Osteoblast (primary cell): ENCODE results near the gene FAM185A. TPM values are rescaled to one million over a fixed set of nuclear protein-coding genes. Genes with fewer than 3 reads are reported as not detected.
A peak's percentile ranks its signal among the peaks of the same experiment; 100 is the strongest.
"Not testable (repeated sequence)": the region's sequence is repeated elsewhere in the genome, so short reads cannot be mapped to it uniquely, and the experiment has no call there.

Source experiments
- DNase-seq: peaks from one replicate; pipeline ENCODE4 v3.0.0; 2011; ENCODE audit warnings: low spot score, mixed read lengths; ENCODE audit not compliant: insufficient read length; ENCODE audit errors: missing footprints
- H2AFZ ChIP-seq: 2 replicates; pipeline ENCODE4 v1.6.0; 2011; ENCODE audit warnings: mild to moderate bottlenecking, low read length
- H3K27ac ChIP-seq: 2 replicates; pipeline ENCODE4 v1.5.1; 2011; ENCODE audit warnings: mild to moderate bottlenecking, low read depth, low read length, moderate library complexity
- H3K27me3 ChIP-seq: 2 replicates; pipeline ENCODE4 v1.6.0; 2012; ENCODE audit warnings: mild to moderate bottlenecking, control low read depth, inconsistent platforms, low read length, moderate library complexity; ENCODE audit not compliant: insufficient read depth
- H3K36me3 ChIP-seq: 2 replicates; pipeline ENCODE4 v1.5.1; 2011; ENCODE audit warnings: mild to moderate bottlenecking, low read length, control low read depth, moderate library complexity; ENCODE audit not compliant: insufficient read depth
- H3K4me1 ChIP-seq: 2 replicates; pipeline ENCODE4 v1.5.1; 2011; ENCODE audit warnings: mild to moderate bottlenecking, low read length, control low read depth, moderate library complexity; ENCODE audit not compliant: insufficient read depth
- H3K4me2 ChIP-seq: 2 replicates; pipeline ENCODE4 v1.6.0; 2011; ENCODE audit warnings: mild to moderate bottlenecking, low read length; ENCODE audit not compliant: insufficient read depth
- H3K4me3 ChIP-seq: fragments of 200-600 bp; sonication (generic); 3 replicates; pipeline ENCODE4 v1.5.1; 2012; ENCODE audit warnings: mild to moderate bottlenecking, low read length, inconsistent platforms; ENCODE audit not compliant: insufficient read depth
- H3K79me2 ChIP-seq: 2 replicates; pipeline ENCODE4 v1.6.0; 2012; ENCODE audit warnings: mild to moderate bottlenecking, low read length, control low read depth, inconsistent platforms; ENCODE audit not compliant: insufficient read depth
- H3K9me3 ChIP-seq: 2 replicates; pipeline ENCODE4 v1.5.1; 2011; ENCODE audit warnings: low read depth, low read length, control low read depth
- H4K20me1 ChIP-seq: 2 replicates; pipeline ENCODE4 v1.6.0; 2012; ENCODE audit warnings: mild to moderate bottlenecking, low read length, control low read depth; ENCODE audit not compliant: insufficient read depth
- total RNA-seq: library from RNA; depleted of rRNA; stranded (reverse); fragments of >200 nt; gene quantifications from 2 replicates; pipeline ENCODE4 v1.2.3, GENCODE V29; 2012
- TF ChIP-seq, protein P1 (sequence below): IDR thresholded peaks from 2 replicates; pipeline ENCODE4 v1.5.1; 2011; ENCODE audit warnings: mild to moderate bottlenecking, low read depth, low read length, moderate library complexity; ENCODE audit errors: extremely low read depth

The FAM185A gene
- total RNA-seq, 1 donor, result 7.6 TPM

DNA sequence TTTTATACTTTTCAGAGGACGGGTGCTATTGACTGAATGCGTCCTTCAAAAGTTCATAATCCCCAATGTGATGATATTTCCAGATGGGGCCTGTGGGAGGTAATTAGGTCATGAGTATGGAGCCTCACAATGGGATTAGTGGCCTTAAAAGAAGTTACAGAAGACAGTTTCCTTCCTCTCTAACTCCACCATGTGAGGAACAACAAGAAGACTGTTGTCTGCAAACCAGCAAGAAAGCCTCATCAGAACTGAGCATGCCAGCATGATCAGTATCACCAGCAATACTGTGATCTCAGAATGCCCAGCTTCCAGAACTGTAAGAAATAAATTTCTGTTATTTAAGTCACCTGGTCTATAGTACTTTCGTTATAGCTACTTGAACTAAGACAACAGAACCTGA, 18.4 kb upstream of the FAM185A start:
- not testable (repeated sequence) for DNase-seq

DNA sequence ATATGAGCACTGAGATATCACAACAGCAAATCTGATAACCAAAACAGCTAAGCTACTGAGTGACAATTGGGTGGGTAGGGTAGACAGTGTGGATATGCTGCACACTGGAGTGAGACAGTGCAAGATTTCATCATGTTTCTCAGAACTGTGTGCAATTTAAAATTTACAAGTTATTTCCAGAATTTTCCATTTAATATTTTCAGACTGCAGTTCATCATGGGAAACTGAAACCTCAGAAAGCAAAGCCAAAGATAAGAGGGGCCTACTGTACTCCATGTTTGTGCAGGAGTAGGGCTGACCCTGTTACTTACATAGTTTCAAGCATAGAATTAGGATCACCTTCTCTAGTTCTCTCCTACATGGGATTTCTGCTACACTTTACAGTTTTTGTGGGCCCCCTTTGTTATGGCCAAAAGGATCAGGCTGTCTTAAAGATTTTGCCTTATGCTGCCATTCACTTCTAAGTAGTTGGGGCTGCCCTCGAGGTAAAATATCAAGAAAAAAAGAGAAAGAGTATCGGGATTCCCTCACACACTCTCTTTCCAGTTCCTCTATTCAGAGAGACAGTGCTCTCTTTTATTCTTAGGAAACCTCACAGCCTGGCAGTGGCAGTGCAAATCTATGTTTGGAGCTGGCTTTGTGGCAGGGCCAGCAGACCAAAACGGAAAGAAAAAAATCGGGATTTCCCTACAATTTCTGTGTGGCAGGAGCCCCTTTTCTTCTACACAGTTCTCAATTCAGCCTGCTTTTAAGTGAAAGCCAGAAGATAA, 6.6 kb upstream of the FAM185A start:
- not testable (repeated sequence) for H3K9me3 ChIP-seq, H3K4me3 ChIP-seq, H4K20me1 ChIP-seq, H3K36me3 ChIP-seq, H3K79me2 ChIP-seq, H3K27ac ChIP-seq, H3K27me3 ChIP-seq, DNase-seq, H3K4me1 ChIP-seq
- Histone ChIP-seq H2AFZ (peak overlapping the region; percentile 53), H3K4me2 (peak overlapping the region; percentile 5)

More for the DNA sequence above, 18.4 kb upstream of the FAM185A start:
- H2AFZ ChIP-seq, H3K27ac ChIP-seq, H3K4me3 ChIP-seq, H3K79me2 ChIP-seq, H3K36me3 ChIP-seq, H3K4me1 ChIP-seq, H3K27me3 ChIP-seq, H3K4me2 ChIP-seq, H3K9me3 ChIP-seq, H4K20me1 ChIP-seq: not testable (repeated sequence)

DNA sequence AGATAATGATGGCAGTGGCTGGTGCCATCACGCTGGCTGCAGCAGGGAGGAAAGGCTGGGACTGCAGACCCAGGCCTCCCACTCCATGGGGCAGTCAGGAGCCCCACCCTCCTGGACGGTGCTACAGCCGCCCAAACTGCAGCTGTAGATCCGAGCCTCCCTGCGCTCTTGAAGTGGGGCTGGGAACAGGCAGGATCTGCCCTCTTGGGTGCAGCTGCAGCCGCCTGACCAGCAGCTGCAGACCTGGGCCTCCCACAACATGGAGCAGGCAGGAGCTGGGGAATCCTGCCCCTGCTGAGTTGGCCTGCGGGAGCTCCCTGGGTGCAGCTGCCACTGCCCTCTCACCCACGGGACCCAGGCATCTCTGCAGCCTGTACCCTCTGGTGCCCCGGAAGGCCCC, 4.9 kb upstream of the FAM185A start:
- not testable (repeated sequence) for H3K4me1 ChIP-seq, H3K27me3 ChIP-seq, H3K27ac ChIP-seq, H3K4me2 ChIP-seq, H2AFZ ChIP-seq, H4K20me1 ChIP-seq, DNase-seq, H3K4me3 ChIP-seq, H3K79me2 ChIP-seq, H3K9me3 ChIP-seq, H3K36me3 ChIP-seq

DNA sequence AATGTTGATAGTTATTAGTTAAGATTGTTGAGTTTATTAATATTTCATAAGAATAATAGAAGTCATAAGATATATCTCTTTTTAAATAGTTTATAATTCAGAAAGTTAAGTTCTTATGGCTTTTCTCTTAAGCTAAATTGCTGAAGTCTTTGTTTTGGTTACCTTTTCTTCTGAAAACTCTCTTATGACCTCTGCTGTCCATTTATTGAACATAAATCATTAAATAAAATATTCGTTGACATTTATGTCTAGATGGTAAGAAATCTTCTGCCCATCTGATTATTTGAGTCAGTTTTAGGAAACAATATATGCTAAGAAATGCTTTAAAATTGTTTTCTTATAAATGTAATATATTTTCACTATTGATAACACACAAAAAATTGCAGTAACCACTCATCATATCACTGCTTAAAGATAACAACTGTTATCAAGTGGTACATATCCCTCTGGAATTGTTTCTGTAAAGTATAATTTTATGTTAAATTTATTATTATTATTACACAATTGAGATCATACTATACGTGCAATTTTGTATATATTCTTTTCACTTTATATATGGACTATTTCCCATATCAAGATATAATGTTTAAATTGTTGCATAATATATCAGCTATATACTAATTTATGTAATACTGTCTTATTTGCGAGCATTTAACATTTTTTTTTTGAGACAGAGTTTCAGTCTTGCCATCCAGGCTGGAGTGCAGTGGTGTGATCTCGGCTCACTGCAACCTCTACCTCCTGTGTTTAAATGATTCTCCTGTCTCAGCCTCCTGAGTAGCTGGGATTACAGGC, 3.1 kb upstream of the FAM185A start:
- not testable (repeated sequence) for H2AFZ ChIP-seq, H3K4me1 ChIP-seq, H3K4me2 ChIP-seq, H3K79me2 ChIP-seq, DNase-seq, H3K27me3 ChIP-seq, H4K20me1 ChIP-seq, H3K9me3 ChIP-seq, H3K36me3 ChIP-seq, H3K4me3 ChIP-seq, H3K27ac ChIP-seq

DNA sequence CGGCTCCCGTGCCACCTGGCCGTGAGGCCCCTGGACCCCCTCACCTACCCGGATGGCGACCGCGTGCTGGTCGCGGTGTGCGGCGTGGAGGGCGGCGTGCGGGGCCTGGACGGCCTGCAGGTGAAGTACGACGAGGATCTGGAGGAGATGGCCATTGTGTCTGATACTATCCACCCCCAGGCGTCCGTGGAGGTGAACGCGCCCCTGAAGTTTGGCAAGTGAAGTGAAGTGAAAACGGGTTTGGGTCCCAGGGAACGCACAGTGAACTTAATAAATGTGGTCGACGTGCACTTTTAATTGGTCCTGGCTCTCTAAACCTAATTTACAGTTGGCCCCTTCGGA, 617 bp downstream of the FAM185A start:
- peak overlapping the region; percentile 85 for H3K4me2 ChIP-seq
- not testable (repeated sequence) for H3K27ac ChIP-seq, H3K4me1 ChIP-seq

DNA sequence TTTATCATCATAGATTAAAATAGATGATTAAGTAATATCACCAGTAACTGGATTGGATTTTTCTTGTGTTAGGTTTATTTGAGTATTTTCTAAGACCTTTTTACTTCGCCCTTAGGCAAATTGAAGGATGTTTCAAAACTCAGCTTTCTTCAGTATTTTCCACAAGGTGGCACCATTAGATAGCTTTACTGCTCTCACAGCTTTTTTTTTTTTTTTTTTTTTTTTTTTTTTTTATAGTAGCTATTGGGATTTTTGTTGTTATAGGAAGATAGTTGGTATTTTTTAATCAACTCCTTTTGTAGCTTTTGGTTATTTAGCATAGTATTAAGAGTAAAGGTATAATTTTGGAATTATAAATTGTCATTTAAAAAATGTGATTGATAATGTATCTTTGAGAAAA, 9.4 kb downstream of the FAM185A start:
- not testable (repeated sequence) for H3K9me3 ChIP-seq, DNase-seq, H3K27ac ChIP-seq, H4K20me1 ChIP-seq, H3K27me3 ChIP-seq, H3K79me2 ChIP-seq, H2AFZ ChIP-seq, H3K4me3 ChIP-seq, H3K4me2 ChIP-seq, H3K4me1 ChIP-seq, H3K36me3 ChIP-seq
- TF ChIP-seq, protein P1, sequence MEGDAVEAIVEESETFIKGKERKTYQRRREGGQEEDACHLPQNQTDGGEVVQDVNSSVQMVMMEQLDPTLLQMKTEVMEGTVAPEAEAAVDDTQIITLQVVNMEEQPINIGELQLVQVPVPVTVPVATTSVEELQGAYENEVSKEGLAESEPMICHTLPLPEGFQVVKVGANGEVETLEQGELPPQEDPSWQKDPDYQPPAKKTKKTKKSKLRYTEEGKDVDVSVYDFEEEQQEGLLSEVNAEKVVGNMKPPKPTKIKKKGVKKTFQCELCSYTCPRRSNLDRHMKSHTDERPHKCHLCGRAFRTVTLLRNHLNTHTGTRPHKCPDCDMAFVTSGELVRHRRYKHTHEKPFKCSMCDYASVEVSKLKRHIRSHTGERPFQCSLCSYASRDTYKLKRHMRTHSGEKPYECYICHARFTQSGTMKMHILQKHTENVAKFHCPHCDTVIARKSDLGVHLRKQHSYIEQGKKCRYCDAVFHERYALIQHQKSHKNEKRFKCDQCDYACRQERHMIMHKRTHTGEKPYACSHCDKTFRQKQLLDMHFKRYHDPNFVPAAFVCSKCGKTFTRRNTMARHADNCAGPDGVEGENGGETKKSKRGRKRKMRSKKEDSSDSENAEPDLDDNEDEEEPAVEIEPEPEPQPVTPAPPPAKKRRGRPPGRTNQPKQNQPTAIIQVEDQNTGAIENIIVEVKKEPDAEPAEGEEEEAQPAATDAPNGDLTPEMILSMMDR, result peak; percentile 28

More for the DNA sequence above, 617 bp downstream of the FAM185A start:
- not testable (repeated sequence) for H3K27me3 ChIP-seq, H3K9me3 ChIP-seq, H3K36me3 ChIP-seq, H3K79me2 ChIP-seq, DNase-seq, H4K20me1 ChIP-seq
- Histone ChIP-seq H2AFZ (peak overlapping the region; percentile 94), H3K4me3 (peak overlapping the region; percentile 84)

DNA sequence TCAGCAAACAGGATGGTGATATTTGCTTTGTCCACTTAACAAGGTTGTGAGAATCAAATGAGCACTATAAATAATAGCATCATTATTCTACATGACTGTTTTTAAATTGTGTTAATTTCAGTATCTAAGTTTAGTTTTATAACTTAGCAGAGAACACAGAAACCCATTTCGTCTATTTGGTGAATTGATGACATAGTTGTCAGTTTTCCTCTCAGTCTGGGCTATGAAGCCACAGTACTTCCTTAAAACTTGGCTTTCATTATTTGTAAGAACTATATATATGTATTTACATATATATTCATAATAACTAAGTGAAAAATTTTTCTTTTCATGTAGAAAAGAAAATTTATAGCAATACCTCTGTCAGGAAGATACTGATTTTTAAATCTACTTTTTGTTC, 11.1 kb downstream of the FAM185A start:
- H3K79me2 ChIP-seq, DNase-seq, H3K9me3 ChIP-seq, H3K27ac ChIP-seq, H3K27me3 ChIP-seq, H2AFZ ChIP-seq, H3K4me3 ChIP-seq, H4K20me1 ChIP-seq, H3K36me3 ChIP-seq, H3K4me2 ChIP-seq, H3K4me1 ChIP-seq: not testable (repeated sequence)

DNA sequence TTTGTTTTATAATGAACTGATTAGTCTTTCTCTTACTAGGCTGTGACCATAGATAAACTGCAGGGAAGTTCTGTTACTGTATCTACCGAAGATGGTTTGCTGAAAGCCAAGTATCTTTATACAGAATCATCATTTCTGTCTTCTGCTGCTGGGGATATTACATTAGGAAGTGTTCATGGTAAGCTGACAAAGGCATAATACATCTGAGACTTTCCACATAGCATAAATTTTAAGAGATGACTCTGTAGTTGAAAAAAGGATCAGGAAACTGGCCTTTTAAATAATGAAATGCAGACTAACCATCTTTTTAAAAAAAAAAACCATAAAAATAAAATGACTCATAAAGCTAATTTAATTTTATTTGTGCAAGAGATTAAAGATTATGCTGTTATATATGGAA, 12.4 kb downstream of the FAM185A start:
- H3K9me3 ChIP-seq, H3K4me1 ChIP-seq, H3K36me3 ChIP-seq, H3K27me3 ChIP-seq, H3K4me2 ChIP-seq, H3K27ac ChIP-seq, H3K4me3 ChIP-seq, H3K79me2 ChIP-seq, H4K20me1 ChIP-seq, DNase-seq, H2AFZ ChIP-seq: not testable (repeated sequence)
